KMS-11 (cell line): ENCODE measurements around the gene GBP4.

Experiments
- H2AFZ ChIP-seq: fragments of 200-600 bp; sonication (generic); 2 replicates; pipeline ENCODE4 v1.6.1; 2016; ENCODE audit warnings: antibody characterized with exemption, mixed run types, low read depth
- H3K27ac ChIP-seq: fragments of 200-600 bp; sonication (generic); 2 replicates; pipeline ENCODE4 v1.6.1; 2016; ENCODE audit warnings: mild to moderate bottlenecking, mixed run types
- H3K27me3 ChIP-seq: fragments of 200-600 bp; sonication (generic); 2 replicates; pipeline ENCODE4 v1.6.1; 2017; ENCODE audit warnings: mild to moderate bottlenecking, low read depth, mixed run types, moderate library complexity; ENCODE audit not compliant: insufficient read depth
- H3K36me3 ChIP-seq: fragments of 200-600 bp; sonication (generic); 2 replicates; pipeline ENCODE4 v1.6.1; 2017; ENCODE audit warnings: mild to moderate bottlenecking, mixed run types; ENCODE audit not compliant: insufficient read depth
- H3K4me1 ChIP-seq: fragments of 200-600 bp; sonication (generic); 2 replicates; pipeline ENCODE4 v1.6.1; 2016; ENCODE audit warnings: mild to moderate bottlenecking, low read depth, mixed run types; ENCODE audit not compliant: poor library complexity, severe bottlenecking
- H3K4me2 ChIP-seq: fragments of 200-600 bp; sonication (generic); 2 replicates; pipeline ENCODE4 v1.7.0; 2016; ENCODE audit warnings: mild to moderate bottlenecking, mixed run types
- H3K4me3 ChIP-seq: fragments of 200-600 bp; sonication (generic); IDR thresholded peaks from 2 replicates; pipeline ENCODE4 v1.6.1; 2017; ENCODE audit warnings: low read depth, low read length, mixed read lengths; ENCODE audit not compliant: insufficient read depth
- H3K79me2 ChIP-seq: fragments of 200-600 bp; sonication (generic); 2 replicates; pipeline ENCODE4 v1.6.1; 2016; ENCODE audit warnings: low read depth, mixed run types; ENCODE audit not compliant: insufficient read depth
- H3K9ac ChIP-seq: fragments of 200-600 bp; sonication (generic); 2 replicates; pipeline ENCODE4 v1.6.1; 2016; ENCODE audit warnings: mild to moderate bottlenecking, mixed run types
- H4K20me1 ChIP-seq: fragments of 200-600 bp; sonication (generic); 2 replicates; pipeline ENCODE4 v1.6.1; 2016; ENCODE audit warnings: mild to moderate bottlenecking, mixed run types; ENCODE audit not compliant: insufficient read depth
- CTCF ChIP-seq: fragments of 200-600 bp; sonication (generic); conservative IDR thresholded peaks from 2 replicates; pipeline ENCODE4 v1.6.1; 2017; ENCODE audit warnings: low read depth, mild to moderate bottlenecking, antibody characterized with exemption, low read length, moderate library complexity, mixed read lengths

Gene GBP4

GRCh38 chr1:89133747-89134146 is 65.0 kb downstream of the GBP4 start:
- no peaks in the 10 kb centered on the region for H4K20me1 ChIP-seq
- no peak for TF ChIP-seq CTCF
- no peak overlapping the region for H2AFZ ChIP-seq
- no peak overlapping the region for H3K4me3 ChIP-seq
- no peak overlapping the region for H3K4me2 ChIP-seq
- H3K4me1 ChIP-seq, result no peaks in the 10 kb centered on the region
- no peaks in the 10 kb centered on the region for H3K27me3 ChIP-seq
- H3K27ac ChIP-seq, result no peak overlapping the region
- no peaks in the 10 kb centered on the region for H3K36me3 ChIP-seq
- H3K79me2 ChIP-seq, result no peaks in the 10 kb centered on the region
- H3K9ac ChIP-seq, result no peak overlapping the region
